Urothelium cell line (cell line): ENCODE measurements around the gene SKI.

ENCODE experiments used
- DNase-seq: peaks from one replicate; pipeline ENCODE4 v3.0.0; 2011; ENCODE audit warnings: low spot score, mixed read lengths
- FAIRE-seq: peaks from 2 replicates; lab custom pipeline; 2011; peaks lifted over from hg19 to GRCh38; lab: Jason Lieb, UNC

The SKI gene

DNA sequence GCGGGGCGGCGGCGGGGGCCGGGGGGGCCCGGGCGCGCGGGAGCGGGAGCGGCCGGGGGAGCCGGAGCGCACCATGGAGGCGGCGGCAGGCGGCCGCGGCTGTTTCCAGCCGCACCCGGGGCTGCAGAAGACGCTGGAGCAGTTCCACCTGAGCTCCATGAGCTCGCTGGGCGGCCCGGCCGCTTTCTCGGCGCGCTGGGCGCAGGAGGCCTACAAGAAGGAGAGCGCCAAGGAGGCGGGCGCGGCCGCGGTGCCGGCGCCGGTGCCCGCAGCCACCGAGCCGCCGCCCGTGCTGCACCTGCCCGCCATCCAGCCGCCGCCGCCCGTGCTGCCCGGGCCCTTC lies 546 bp downstream of the SKI start:
- FAIRE-seq = no peak
- no peak for DNase-seq

- peak; percentile 37 for DNase-seq
- no peak for FAIRE-seq
These were observed 1.1 kb downstream of the SKI start for GRCh38 chr1:2229037-2229864.

GRCh38 chr1:2229911-2230731 lies 2.0 kb downstream of the SKI start:
- no peak for FAIRE-seq
- DNase-seq = no peak

DNA sequence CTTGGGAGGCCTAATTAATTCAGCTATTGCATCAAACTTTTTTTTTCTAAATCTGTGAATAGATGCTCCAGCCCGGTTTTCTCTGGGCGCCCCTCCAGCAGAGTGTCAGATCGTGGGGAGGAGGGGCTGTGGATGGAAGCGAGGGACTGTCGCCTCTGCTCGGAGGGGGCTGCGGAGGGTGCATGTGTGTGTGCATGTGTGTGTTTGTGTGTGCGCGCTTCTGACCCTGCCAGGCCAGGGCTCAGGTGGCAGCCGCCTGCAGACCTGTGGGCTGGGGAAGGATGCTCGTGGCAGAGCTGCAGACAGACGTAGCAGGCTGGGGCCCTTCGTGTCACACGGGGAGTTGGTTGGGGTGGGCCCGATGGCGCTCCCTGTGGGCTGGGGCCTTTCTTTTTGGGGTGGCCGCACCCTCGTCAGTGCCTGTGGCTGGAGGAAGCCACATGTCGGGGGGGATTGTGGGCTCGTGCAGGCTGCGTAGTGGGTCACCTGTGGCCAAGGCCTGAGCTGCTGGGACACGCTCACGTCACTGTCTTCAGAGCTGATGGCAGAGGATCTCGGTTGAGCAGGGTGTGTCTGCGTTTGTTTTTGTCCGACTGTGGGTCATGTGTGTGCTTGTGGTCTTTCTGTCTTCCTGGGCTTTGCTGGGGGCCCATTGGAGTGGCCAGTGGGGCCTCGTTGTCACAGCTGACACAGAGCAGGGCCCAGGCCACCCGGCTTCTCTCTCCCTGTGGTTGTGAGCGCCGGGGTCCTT lies 2.8 kb downstream of the SKI start:
- DNase-seq = no peak

GRCh38 chr1:2231532-2232254 lies 3.6 kb downstream of the SKI start:
- DNase-seq = peak; percentile 60
- FAIRE-seq = no peak

More for the DNA sequence above, 2.8 kb downstream of the SKI start:
- no peak for FAIRE-seq

DNA sequence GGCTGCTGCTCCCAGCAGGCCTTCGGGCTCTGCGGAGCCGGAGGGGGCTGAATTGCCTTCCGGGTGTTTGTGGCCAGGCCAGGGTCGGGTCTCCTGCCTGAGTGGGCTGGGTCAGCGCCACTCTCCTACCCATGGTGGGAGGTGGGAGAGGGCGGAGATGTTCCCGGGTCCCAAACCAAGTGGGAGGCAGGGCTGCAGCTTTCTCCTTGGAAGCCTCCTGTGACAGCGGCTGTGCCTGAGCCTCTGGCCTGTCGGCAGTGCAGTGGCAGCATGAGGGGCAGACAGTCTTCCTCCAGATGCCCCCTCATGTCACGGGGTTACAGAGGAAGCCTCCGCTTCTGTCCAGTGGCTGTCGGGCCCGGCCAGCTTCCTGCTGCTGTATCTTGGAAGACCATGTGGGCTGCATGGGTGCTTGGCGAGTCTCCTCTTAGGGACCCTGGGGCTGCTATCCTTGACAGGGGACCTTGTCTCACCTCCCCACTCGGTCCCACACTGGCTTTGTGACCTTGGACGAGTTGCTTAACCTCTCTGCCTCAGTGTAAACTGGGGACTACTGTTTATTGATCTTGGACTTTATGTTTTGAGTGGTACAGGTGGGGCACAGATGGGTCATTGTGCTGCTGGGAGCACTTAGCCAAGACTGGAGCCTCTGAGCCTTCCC lies 4.3 kb downstream of the SKI start:
- DNase-seq (no peak), FAIRE-seq (no peak)

- DNase-seq = no peak
- FAIRE-seq = no peak
These were observed 4.9 kb downstream of the SKI start for GRCh38 chr1:2232916-2233438.

GRCh38 chr1:2233468-2233867 lies 5.3 kb downstream of the SKI start:
- no peak for FAIRE-seq
- DNase-seq = no peak

DNA sequence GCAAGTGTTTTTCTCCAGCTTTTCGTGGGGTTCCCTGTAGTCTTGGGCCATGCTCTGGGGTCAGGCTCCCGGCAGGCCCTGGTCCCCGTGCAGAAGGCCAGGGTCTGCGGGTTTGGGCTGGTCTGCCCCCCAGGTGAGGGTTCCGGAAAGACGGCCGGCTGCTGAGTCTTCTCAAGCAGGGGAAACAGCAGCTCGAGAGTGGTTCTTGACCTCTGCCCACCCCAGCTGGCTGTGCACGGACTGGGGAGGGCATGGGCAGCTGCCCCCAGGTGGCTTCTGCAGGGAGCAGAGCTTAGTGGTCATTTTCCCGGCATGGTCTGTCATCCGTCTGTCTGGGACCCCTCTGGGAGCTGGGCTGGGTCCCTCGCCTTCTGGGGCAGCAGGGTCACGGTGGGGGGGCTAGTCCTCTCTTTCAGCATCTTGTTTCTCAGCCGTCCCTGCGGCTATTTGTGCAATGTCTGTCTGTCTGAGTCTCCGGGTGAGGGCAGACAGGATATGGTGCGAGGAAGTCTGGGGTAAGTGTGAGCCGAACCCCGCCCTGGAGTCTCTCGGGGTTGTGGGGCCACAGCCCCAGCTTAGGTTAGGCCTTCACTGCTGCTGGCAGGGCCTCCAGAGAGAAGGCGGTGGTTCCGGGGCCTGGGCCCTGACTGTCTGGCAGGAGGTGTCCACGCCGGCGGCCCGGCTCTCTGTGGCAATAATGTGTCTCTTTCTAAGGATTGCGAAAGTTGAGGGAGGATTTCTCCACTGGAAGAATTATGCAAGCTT lies 6.1 kb downstream of the SKI start:
- no peak for FAIRE-seq
- DNase-seq = no peak

DNA sequence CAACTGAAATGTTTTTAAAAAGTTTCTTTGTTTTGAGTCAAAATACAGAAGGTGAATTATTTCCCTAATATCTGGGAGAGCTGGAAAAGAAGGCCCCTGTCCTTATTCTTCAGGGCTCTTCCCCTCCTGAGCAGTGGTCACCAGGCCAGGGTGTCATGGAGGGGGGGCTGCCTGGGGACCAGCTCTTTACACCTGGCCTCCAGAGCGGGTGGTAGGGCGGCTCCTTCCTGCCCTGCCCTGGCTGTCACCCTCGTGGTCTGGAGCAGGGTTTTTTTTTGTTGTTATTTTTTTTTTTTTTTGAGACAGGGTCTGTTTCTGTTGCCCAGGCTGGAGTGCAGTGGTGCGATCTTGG lies 6.6 kb downstream of the SKI start:
- DNase-seq (no peak), FAIRE-seq (no peak)

- FAIRE-seq = no peak
- DNase-seq = no peak
These were observed 7.3 kb downstream of the SKI start for GRCh38 chr1:2235300-2235998.

GRCh38 chr1:2236695-2237677 lies 8.9 kb downstream of the SKI start:
- DNase-seq = no peak
- no peak for FAIRE-seq

GRCh38 chr1:2237773-2238172 lies 9.7 kb downstream of the SKI start:
- DNase-seq (no peak), FAIRE-seq (no peak)

DNA sequence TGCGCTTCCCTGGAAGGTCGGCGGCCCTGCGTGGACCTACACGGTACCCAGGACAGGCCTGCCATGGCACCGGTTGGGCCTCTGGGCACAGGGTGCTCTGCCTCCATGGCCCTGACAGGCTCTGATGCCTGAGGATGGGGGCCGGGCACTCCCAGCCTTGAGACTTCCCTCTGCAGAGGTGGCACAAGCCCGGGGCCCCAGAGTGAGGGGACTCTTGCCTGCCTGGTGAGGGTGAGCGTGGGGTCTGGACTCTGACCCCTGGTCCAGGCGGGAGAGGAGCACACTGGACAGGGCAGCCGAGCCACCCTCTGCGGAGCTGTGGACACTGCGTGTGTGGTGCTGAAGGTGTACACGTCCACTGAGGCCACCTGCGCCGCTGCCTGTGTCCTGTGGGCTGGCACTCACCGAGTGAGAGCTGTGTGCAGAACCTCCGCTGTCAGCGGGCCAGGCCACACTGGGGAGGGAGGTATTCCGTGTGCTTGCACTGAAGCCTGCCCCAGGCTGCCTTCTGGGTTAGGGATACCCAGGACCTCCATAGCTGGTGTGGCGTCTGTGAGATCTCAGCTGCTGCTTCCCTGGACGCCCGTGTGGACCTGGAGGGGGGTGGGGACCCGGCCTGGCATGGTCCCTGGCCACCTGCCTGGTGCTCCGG lies 10.4 kb downstream of the SKI start:
- no peak for DNase-seq
- FAIRE-seq = no peak

GRCh38 chr1:2239013-2239370 lies 10.9 kb downstream of the SKI start:
- no peak for FAIRE-seq
- DNase-seq = no peak

- FAIRE-seq = no peak
- DNase-seq = no peak
These were observed 11.4 kb downstream of the SKI start for GRCh38 chr1:2239384-2239985.
